NCI-H2081 treated with DMSO at 0.1 percent for 48 hours (cell line): ENCODE data around the gene IGF2R.
"Not testable (repeated sequence)": the region's sequence is repeated elsewhere in the genome, so short reads cannot be mapped to it uniquely, and the experiment has no call there.

ENCODE experiments used
- DNase-seq: peaks from one replicate; lab custom pipeline; 2025; lab: John Stamatoyannopoulos, UW

IGF2R gene, protein sequence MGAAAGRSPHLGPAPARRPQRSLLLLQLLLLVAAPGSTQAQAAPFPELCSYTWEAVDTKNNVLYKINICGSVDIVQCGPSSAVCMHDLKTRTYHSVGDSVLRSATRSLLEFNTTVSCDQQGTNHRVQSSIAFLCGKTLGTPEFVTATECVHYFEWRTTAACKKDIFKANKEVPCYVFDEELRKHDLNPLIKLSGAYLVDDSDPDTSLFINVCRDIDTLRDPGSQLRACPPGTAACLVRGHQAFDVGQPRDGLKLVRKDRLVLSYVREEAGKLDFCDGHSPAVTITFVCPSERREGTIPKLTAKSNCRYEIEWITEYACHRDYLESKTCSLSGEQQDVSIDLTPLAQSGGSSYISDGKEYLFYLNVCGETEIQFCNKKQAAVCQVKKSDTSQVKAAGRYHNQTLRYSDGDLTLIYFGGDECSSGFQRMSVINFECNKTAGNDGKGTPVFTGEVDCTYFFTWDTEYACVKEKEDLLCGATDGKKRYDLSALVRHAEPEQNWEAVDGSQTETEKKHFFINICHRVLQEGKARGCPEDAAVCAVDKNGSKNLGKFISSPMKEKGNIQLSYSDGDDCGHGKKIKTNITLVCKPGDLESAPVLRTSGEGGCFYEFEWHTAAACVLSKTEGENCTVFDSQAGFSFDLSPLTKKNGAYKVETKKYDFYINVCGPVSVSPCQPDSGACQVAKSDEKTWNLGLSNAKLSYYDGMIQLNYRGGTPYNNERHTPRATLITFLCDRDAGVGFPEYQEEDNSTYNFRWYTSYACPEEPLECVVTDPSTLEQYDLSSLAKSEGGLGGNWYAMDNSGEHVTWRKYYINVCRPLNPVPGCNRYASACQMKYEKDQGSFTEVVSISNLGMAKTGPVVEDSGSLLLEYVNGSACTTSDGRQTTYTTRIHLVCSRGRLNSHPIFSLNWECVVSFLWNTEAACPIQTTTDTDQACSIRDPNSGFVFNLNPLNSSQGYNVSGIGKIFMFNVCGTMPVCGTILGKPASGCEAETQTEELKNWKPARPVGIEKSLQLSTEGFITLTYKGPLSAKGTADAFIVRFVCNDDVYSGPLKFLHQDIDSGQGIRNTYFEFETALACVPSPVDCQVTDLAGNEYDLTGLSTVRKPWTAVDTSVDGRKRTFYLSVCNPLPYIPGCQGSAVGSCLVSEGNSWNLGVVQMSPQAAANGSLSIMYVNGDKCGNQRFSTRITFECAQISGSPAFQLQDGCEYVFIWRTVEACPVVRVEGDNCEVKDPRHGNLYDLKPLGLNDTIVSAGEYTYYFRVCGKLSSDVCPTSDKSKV (N-terminal part only)

DNA sequence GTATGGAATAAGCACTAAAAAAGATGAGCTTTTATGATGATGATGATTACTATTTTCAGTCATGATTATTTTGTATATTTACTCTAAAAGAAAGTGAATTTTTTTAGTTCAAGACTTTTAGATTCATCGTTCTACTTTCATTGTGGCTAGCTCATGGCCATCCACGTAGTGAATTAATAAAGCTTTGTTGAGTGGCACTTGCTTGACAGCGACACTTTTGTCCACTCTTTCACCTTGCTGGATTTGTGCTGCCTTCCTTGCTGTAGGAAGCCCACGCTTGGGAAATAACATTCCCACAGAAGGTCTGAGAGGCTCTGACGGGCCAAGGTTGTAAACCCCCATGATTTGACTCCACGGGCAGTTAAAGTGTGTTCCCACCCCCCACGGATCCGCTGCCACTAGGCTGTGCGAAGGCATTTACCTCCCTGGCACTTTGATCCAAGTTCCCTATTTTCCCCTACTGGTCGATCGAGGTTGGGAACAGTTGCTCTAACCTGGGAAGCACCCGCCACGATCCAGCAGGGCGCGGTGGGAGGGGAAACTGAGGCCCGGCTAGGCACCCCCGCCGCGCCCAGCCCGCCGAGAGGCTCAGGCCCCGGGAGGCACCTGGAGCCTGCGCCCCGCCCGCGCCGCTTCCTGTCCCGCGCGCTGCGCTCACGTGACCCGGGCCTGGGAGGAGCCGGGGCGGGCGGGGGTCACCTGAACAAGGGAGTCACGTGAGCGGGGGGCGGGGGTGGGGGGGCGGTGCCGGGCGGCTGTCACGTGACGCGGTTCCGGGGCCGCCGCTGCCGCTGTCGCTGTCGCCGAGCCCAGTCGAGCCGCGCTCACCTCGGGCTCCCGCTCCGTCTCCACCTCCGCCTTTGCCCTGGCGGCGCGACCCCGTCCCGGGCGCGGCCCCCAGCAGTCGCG is at the start of gene IGF2R:
TSS of gene IGF2R (plus strand) at position 788 of the 909 bp plus-strand sequence. CDS start 165 bp downstream, outside the sequence.
- no peak for DNase-seq

DNA sequence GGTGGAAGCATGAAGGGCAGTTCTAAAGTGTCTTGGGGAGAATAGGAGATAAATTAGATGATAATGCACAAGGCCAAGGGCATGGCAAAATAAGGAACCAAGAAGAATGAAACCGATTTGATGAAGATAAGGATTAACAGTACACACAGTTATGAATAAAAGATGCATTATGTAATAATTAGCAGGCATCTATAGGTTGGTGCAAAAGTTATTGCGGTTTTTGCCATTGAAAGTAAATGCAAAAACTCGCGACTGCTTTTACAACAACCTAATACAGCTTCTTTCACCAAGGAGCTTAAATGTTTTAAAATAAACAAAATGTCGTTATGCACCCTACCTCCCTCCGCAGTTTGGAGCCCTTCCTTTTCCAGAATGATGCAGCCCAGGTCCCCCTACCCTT is 49.1 kb upstream of the IGF2R start:
- no peak for DNase-seq

DNA sequence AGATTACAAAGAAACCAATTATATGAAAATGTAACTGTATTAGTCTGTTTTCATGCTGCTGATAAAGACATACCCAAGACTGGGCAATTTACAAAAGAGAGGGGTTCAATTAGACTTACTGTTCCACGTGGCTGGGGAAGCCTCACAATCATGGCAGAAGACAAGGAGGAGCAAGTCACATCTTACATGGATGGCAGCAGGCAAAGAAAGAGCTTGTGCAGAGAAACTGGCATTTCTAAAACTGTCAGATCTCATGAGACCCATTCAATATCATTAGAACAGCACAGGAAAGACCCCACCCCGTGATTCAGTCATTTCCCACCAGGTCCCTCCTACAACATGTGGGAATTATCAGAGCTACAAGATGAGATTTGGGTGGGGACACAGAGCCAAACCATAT is 44.7 kb upstream of the IGF2R start:
- DNase-seq, result not testable (repeated sequence)

DNA sequence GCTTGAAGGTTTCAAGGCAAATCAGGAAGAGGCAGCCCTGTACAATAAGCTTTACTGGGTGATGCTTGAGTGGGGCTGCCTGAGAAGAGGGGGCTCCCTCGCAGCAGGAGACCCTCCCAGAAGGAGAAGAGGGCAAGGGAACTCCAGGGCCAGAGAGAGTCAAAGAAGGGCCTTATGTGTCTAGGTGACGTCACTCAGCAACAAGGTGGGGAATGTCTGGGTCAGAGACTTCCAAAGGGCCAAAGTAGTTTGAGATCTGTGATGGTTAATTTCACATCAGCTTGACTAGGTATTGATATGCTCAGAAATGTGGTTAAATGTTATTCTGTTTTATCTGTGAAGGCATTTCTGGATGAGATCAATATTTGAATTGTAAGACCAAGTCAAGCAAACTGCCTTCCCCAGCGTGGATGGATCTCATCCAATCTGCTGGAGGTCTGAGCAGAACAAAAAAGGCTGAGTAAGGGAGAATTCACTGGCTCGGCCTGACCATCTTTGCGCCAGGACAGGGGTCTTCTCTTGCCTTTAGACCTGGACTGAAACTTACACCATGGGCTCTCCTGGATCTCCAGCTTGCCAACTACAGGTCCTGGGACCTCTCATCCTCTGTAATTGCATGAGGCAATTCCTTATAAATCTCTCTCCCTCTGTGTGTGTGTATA is 42.2 kb upstream of the IGF2R start:
- no peak for DNase-seq

DNA sequence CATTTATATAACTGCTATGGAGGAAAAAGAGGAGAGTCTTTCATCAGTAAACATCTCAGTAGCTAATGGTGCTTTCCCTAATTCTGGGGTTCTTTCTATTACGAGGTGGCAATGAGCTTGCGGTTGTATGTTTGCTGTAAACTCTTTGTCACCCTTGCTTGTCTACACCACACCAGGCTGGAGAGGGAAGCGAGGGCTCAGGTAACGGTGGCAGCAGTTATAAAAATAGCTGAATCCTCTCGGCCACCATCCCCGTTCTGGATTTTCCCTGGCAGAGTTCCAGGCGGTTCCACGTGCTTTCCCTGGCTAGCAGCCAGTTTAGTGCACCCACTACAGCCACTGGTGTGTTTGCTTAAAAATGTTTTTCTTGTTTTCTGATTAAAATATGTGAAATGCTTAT is 39.1 kb upstream of the IGF2R start:
- no peak for DNase-seq

DNA sequence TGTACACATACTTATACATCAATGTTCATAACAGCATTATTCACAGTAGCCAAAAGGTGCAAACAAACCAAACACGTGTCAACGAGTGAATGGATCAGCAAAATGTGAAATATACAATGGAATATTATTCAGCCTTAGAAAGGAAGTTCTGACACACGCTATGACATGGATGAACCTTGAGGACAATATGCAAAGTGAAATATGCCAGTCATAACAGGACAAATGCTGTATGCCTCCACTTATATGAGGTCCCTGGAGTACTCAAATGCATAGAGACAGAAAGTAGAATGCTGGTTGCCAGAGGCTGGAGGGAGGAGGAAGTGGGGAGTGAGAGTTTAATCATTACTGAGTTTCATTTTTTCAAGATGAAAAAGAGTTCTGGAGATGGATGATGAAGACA is 37.8 kb upstream of the IGF2R start:
- DNase-seq, result no peak

DNA sequence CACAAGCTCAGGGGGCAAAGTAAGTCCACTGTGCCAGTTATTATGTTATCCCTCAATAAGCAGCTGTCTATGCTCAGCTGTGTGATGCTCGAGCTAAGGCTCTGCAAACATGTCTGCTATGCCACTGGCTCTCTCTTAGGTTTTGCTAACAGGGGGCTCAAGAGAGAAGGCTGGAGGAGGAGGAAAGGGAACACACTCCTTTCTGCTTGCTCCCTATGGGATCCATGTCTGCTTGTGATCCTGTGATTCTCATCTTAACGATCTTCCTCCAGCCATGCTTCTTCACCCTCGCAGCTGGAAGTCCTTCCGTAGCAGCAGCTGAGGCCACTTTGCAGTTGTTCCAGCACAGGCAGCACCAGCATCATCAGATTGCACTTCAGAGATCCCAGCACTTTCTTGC is 37.0 kb upstream of the IGF2R start:
- DNase-seq, result no peak

DNA sequence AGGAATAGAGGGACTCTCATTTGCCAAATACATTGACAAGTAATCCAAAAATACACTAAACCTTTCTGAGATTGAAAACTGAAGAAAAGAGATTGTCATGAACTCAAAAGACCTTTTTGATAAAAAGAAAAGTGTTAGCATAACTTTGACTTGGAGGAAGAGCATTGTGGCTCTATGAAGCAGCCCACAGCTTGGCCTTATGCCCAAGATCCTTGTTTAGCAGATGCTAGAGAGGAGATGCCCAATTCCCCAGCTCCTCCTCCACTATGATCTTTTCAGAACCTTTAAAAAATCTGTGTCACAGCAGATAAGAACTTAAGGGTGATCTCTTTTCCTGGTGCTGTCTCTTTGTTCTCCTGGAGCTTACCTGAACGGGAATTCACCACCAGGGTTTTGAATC is 35.8 kb upstream of the IGF2R start:
- DNase-seq, result no peak

DNA sequence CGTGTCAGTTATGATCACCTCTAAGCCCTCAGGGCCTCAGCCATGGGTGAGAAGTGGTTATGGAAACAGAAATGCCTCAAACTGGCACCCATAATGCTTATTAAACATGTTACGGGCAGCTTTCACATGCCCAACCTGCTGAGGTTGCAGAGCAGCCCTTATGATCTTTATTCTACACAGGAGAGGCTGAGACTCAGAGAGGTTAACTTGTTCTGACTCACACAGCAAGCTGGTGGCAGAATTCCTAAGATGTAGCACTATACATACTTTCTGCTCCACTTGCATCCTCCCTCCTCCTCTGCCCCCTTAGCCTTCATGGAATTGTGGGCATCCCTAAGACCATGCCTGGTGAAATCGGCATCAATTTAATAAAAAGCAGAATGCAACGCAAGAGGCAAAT is 34.7 kb upstream of the IGF2R start:
- no peak for DNase-seq

DNA sequence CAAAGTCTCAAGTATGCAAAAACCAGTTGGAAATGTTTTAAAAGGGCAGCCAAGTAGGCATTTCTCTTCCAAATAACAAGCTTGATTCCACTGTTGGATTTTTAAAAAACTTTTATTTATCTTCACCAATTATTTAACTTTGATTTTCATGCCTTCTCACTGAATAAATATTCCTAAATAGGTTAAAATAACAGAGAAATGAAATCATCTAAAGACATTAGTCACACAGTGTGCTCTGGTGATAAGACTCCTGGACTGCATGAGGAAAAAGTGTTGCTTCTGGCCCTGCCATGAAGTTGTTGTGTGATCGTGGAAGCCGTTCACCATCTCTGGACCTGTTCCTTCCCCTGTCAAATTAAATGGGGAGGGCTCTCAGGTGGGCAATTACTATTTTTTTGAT is 33.8 kb upstream of the IGF2R start:
- no peak for DNase-seq

DNA sequence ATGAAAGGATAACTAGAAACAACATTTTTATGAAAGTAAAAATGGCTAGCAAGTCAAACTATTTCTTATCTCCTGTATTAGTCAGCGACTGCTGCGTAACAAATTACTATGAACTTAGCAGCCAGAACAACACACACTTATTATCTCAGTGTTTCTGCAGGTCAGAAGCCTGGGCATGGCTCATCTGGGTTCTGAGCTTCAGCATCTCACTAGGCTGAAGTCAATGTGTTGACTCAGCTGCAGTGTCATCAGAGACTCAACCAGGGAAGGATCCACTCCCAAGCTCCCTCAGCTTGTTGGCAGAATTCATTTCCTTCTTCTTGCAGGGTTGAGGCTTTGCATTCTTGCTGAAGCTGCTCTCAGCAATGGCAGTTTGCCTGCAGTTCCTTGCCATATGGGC is 33.2 kb upstream of the IGF2R start:
- DNase-seq, result no peak

DNA sequence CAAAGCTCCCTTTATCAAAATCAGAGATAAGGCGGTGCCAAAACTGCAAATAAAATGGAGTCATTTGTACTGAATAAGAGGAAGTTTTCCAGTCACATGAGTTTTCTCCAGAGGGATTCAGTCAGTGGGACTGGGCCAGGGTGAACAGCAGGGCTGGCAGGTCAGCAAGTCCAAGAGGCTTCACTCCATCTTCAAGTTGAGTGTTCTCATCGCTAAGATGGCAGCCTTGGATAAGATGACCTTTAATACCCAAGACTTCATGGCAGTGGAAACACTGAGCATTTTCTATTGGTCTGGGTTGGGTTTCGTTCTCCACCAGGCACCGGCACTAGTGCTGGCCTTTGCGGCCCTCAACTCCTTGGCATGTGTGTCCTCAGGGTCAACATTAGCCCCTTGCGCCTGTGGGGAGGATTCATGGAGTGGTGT is 29.3 kb upstream of the IGF2R start:
- no peak for DNase-seq

DNA sequence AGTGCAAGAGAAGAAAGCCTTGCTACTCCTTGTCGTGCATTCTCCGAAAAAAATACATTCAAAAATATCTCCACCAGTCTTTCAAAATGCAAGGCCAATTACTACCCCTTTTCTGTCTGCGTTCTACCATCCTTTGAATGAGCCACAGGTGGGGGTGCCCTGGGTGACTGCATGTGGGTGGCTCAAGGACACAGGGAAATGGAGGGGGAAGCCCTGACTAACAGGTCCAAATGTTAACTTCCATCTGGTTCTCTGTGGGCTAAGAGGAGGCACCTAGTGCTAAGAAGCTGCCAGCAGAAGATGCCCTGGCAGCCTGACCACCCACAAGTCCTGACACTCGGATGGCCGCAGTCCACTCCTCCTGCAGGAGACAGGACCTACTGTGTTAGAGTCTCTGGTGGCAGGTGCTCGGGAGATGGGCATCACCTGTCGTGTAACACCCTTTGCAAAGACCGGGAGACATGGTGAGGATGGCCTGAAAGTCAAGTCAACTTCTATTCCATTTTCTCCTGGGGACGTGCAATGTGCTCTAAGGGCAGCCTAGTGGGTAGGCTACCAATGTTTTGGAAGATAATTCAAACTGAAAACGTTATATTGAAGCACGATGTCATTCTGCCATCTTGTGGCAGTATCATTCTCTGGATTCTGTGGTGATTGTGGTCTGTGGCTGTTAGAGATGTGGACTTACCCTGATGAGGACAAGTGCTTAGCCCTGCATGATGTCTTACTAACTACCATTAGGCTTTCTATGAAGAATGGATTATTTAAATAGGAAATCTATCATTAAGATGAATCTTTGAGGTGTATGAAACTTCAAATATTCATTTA is 27.4 kb upstream of the IGF2R start:
- no peak for DNase-seq

DNA sequence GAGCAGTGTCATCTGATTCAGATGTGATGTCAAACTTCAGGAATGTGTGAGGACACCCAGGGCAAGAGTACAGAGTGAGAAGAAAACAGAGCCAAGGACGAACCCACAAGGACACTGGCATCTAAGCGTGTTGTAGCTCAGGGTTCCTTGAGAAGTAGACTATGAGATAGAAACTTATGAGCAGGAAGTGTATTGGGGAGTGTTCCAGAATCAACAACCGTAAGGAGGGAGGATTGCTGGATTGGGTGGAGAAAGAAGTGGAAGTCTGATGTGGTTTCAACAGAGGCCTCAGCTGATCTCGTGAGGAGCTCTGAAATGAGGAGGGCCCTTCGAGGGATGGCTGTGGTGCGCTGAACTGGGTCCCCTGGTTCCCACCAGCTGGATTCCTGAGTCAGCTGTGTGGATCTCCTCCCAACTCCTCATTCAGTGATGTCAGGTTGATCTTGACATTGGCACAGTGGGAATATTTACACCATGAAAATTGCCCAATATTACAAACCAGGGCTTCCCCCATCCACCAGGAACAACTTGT is 25.7 kb upstream of the IGF2R start:
- DNase-seq, result no peak

DNA sequence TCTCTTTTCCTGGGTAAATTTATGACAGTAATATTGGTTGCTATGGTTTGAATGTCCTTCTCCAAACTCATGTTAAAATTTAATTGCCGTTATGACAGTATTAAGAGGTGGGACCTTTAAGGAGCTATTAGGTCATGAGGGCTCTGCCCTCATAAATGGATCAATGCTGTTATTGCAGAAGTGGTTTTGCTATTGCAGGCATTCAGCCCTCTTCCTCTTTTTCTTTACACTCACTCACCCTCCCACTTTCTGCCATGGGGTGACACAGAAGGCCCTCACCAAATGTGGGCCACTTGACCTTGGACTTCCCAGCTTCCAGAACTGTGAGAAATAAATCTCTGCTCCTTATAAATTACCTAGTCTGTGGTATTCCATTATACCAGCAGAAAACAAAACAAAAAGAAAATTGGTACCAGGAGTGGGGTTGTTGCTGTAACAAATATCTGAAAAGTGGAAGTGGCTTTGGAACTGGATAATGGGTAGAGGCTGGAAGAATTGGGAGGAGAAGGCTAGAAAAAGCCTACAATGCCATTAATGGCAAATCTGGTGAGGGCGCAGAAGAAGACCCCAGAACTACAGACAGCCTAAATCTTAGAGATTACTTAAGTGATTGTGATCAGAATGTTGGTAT is 24.8 kb upstream of the IGF2R start:
- DNase-seq, result no peak

DNA sequence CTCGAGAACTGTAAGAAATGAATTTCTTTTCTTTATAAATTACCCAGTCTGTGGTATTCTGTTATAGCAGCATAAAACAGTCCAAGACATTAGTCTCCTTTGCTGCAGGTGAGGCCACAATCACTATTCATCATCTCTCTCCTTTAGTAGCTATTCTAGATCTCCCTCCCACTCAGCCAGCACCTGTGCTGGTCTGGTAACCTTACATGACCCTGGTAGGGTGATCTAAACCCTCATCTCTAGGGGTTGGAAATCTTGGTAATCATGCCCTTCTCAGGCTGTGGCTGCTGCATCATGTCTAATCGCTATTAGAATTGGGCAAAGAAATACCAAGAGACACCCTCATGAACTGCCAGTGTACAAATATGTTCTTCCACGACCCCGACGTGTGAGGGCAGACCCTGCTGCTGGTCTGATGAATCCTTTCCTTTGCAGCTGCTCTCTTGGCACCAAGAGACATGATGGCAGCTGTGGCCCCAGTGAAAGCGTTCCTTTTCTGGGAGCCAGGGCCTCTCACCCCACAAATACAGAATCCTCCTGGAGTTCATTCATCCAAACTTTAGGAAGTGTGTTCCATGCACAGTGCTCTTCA is 23.0 kb upstream of the IGF2R start:
- DNase-seq, result no peak

DNA sequence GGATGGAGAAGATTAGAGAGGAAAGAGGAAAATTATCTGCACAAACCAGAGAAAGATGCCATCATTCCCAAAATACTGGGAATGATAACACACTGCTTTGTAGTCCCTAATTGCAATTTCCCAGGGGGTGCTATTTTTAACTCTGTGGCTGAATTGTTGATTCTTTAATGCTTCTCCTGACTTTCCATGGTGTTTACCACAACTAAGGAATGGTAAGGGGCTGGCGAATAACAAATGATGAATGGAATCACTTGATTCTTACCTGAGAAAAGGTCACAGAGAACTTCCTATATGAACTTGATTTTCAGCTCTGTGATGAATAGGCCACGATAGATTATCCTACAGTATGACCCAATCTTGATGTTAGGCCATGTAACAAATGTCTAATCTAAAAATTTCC is 22.0 kb upstream of the IGF2R start:
- DNase-seq, result no peak

DNA sequence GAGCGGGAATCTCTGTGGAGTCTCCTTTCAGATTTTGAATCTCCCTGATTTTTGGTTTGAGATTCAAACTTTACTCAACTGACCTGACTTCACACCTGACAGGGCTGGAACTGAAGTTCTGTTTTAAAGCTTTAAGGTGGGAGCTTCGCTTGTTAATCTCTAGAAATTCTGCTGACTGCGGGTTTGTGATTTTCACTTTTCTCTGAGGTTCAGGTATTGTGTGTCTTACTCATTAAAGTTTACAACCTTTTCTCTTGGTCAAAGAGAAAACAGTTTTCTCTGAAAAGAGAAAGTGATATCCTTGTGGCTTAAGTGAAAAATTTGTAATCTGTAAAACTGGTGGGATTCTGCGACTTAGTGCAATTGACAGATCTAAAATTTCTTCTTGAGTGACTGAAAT is 20.7 kb upstream of the IGF2R start:
- DNase-seq, result no peak

DNA sequence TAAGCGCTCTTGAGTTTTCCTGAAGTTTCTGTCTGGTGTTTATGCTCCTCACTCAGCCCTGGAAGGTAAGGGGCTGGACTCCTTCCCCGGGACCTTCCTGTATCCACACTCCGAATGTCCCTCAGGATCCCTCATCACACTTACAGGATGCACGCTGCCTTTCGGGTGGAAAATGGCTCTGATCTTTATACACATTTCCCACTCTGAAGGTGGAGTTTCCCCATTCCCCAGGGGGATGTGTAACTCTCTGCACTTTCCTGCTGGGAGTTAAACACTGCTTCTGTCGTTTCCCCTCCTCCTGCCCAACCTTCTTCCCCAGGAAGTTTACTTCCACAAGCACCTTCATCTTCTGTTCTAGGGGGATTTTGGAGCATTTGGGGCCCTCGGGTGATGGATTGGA is 17.1 kb upstream of the IGF2R start:
- DNase-seq, result no peak
